Measurements from ENCODE around the gene DUSP19.

DUSP19 gene

GRCh38 chr2:183126635-183127034 is 48.1 kb downstream of the DUSP19 start:
- no peak for DNase-seq

- DNase-seq: no peak
Measured at GRCh38 chr2:183134016-183134415, 55.5 kb downstream of the DUSP19 start.

DNA sequence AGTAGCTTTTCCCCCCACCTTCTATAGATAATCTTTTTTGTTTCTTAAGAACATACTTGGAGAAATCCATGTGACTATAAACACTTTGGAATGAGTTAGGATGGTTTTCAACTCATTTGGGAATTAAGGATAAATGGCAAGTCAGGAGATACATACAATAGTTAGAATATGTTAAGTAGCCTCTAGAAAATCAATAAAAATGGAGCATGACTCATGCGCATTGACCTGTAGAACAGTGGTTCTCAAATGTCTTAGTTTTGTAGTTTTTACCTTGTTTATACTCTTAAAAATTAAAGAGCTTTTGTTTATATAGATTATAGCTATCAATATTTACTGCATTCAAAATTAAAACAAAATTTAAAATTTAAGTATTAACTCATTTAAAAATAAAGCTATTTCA is 70.4 kb downstream of the DUSP19 start:
- DNase-seq: no peak

- DNase-seq: no peak
Measured at GRCh38 chr2:183149489-183149888, 70.9 kb downstream of the DUSP19 start.

All from NCI-H2107 (cell line).